CD4-positive, alpha-beta T cell treated with Interleukin-6 for 4 hours (primary cell): ENCODE results near the gene SRRM3.
"Not testable (repeated sequence)": the region's sequence is repeated elsewhere in the genome, so short reads cannot be mapped to it uniquely, and the experiment has no call there.

ENCODE experiments used
- DNase-seq: peaks from one replicate; pipeline ENCODE4 v3.0.0-alpha.2; 2020; ENCODE audit warnings: mixed read lengths

SRRM3 gene

GRCh38 chr7:76267107-76267893 lies 65.6 kb downstream of the SRRM3 start:
- DNase-seq = no peak

GRCh38 chr7:76267894-76268183 lies 66.1 kb downstream of the SRRM3 start:
- no peak for DNase-seq

- DNase-seq = no peak
Observed at GRCh38 chr7:76268376-76268775, 66.7 kb downstream of the SRRM3 start.

GRCh38 chr7:76269895-76270294 lies 68.2 kb downstream of the SRRM3 start:
- no peak for DNase-seq

- not testable (repeated sequence) for DNase-seq
Observed at GRCh38 chr7:76271384-76271783, 69.7 kb downstream of the SRRM3 start.

- DNase-seq = no peak
Observed at GRCh38 chr7:76272142-76272541, 70.4 kb downstream of the SRRM3 start.

GRCh38 chr7:76272851-76273497 lies 71.3 kb downstream of the SRRM3 start:
- no peak for DNase-seq

- DNase-seq = no peak
Observed at GRCh38 chr7:76273503-76273902, 71.8 kb downstream of the SRRM3 start.

GRCh38 chr7:76278540-76278939 lies 76.8 kb downstream of the SRRM3 start:
- DNase-seq = no peak

GRCh38 chr7:76280408-76280807 lies 78.7 kb downstream of the SRRM3 start:
- DNase-seq = no peak

- DNase-seq = peak; percentile 27
Observed at GRCh38 chr7:76281006-76281705, 79.5 kb downstream of the SRRM3 start.

GRCh38 chr7:76281706-76282343 lies 80.1 kb downstream of the SRRM3 start:
- DNase-seq = no peak

- peak; percentile 45 for DNase-seq
Observed at GRCh38 chr7:76282344-76283253, 80.9 kb downstream of the SRRM3 start.

GRCh38 chr7:76283254-76284159 lies 81.8 kb downstream of the SRRM3 start:
- no peak for DNase-seq

- DNase-seq = no peak
Observed at GRCh38 chr7:76285604-76286374, 84.1 kb downstream of the SRRM3 start.

GRCh38 chr7:76286842-76287403 lies 85.2 kb downstream of the SRRM3 start:
- DNase-seq = no peak

GRCh38 chr7:76290847-76291350 lies 89.2 kb downstream of the SRRM3 start:
- not testable (repeated sequence) for DNase-seq

- peak; percentile 88 for DNase-seq
Observed at GRCh38 chr7:76291351-76292212, 89.9 kb downstream of the SRRM3 start.

- no peak for DNase-seq
Observed at GRCh38 chr7:76292213-76292573, 90.5 kb downstream of the SRRM3 start.
